GM19193 (cell line): ENCODE measurements around the gene HNRNPLL.

ENCODE experiments used
- POLR2A ChIP-seq: IDR thresholded peaks from 4 replicates; pipeline ENCODE4 v1.6.1; 2011; ENCODE audit not compliant: insufficient read depth, insufficient read length; ENCODE audit errors: extremely low read depth

The HNRNPLL gene

GRCh38 chr2:38580115-38580636, 22.6 kb downstream of the HNRNPLL start:
- TF ChIP-seq POLR2A, result no peak

- no peak for TF ChIP-seq POLR2A
Observed at GRCh38 chr2:38578832-38579231, 23.9 kb downstream of the HNRNPLL start.

- TF ChIP-seq POLR2A, result no peak
Observed at GRCh38 chr2:38574278-38574677, 28.4 kb downstream of the HNRNPLL start.

- TF ChIP-seq POLR2A, result no peak
Observed at GRCh38 chr2:38572167-38572566, 30.6 kb downstream of the HNRNPLL start.

- TF ChIP-seq POLR2A, result no peak
Observed at GRCh38 chr2:38571193-38571592, 31.5 kb downstream of the HNRNPLL start.

- TF ChIP-seq POLR2A, result no peak
Observed at GRCh38 chr2:38568724-38569436, 33.8 kb downstream of the HNRNPLL start.

GRCh38 chr2:38565333-38565732, 37.4 kb downstream of the HNRNPLL start:
- TF ChIP-seq POLR2A, result no peak

GRCh38 chr2:38561691-38562090, 41.0 kb downstream of the HNRNPLL start:
- no peak for TF ChIP-seq POLR2A

GRCh38 chr2:38560092-38560491, 42.6 kb downstream of the HNRNPLL start:
- no peak for TF ChIP-seq POLR2A

GRCh38 chr2:38557981-38558380, 44.7 kb downstream of the HNRNPLL start:
- TF ChIP-seq POLR2A, result no peak

GRCh38 chr2:38557217-38557616, 45.5 kb downstream of the HNRNPLL start:
- no peak for TF ChIP-seq POLR2A

GRCh38 chr2:38556006-38556801, 46.5 kb downstream of the HNRNPLL start:
- no peak for TF ChIP-seq POLR2A

- TF ChIP-seq POLR2A, result no peak
Observed at GRCh38 chr2:38554973-38555595, 47.6 kb downstream of the HNRNPLL start.

GRCh38 chr2:38553554-38553953, 49.2 kb downstream of the HNRNPLL start:
- TF ChIP-seq POLR2A, result no peak

- TF ChIP-seq POLR2A, result no peak
Observed at GRCh38 chr2:38552259-38552658, 50.5 kb downstream of the HNRNPLL start.

- no peak for TF ChIP-seq POLR2A
Observed at GRCh38 chr2:38551746-38552145, 51.0 kb downstream of the HNRNPLL start.

GRCh38 chr2:38551171-38551570, 51.6 kb downstream of the HNRNPLL start:
- no peak for TF ChIP-seq POLR2A
